ENCODE data around the gene IGF1R.
"Not testable (repeated sequence)": the region's sequence is repeated elsewhere in the genome, so short reads cannot be mapped to it uniquely, and the experiment has no call there.

DNA sequence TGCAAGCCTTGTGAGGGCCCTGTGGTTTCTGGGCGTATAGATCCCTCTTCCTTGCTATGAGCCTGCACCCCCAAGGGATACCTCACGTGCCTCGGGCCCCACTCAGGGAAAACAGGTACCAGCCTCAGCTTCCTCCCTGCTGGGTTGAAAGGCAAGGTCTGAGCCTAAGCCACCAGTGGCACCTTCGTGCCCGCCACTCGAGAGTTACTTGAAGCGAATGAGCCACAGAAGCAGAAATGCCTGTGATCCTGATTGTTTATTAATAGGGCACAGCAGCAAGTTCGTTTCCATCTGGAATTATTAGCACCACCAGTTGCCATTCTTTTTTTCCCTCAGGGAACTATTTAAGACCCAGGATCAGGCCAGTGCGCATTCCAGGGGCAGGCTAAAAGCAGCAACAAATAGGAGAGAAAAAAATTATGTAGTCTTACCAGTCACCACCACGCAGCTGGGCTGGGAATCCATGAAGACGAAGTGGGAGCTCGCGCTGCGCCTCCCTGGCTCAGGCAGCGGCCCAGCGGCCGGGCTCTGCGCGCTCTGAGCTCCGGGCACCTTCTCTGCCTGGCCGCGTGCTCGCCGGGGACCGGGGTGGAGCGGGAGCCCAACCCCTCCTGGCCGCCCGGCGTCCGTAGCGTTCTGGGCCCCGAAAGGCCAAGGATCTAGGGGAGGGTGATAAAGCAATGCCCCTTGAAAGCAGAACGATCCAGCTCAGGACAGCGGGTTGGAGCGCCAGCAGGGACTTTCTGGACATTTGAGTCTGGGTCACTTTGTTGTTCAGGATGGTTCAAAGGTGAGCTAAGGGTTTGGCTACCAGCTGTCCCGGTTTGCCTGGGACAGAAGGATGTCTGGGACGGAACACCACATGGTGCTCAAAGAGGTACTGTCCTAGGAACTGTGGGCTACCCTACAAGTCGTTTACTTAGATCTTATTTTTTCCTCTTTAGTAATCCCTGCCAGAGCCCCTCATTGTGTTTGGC, 356.9 kb downstream of the IGF1R start:
- TF ChIP-seq, protein P1, sequence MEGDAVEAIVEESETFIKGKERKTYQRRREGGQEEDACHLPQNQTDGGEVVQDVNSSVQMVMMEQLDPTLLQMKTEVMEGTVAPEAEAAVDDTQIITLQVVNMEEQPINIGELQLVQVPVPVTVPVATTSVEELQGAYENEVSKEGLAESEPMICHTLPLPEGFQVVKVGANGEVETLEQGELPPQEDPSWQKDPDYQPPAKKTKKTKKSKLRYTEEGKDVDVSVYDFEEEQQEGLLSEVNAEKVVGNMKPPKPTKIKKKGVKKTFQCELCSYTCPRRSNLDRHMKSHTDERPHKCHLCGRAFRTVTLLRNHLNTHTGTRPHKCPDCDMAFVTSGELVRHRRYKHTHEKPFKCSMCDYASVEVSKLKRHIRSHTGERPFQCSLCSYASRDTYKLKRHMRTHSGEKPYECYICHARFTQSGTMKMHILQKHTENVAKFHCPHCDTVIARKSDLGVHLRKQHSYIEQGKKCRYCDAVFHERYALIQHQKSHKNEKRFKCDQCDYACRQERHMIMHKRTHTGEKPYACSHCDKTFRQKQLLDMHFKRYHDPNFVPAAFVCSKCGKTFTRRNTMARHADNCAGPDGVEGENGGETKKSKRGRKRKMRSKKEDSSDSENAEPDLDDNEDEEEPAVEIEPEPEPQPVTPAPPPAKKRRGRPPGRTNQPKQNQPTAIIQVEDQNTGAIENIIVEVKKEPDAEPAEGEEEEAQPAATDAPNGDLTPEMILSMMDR (IDR thresholded peaks at IDR 0.05 in 2 of 3, conservative IDR thresholded peaks at IDR 0.05 in 1 of 3; ENCODE audit: borderline replicate concordance in 1 of 3, insufficient read depth in 1 of 3, low read depth in 2 of 3, low read length in 2 of 3) = not testable (repeated sequence)
- TF ChIP-seq, protein P2, sequence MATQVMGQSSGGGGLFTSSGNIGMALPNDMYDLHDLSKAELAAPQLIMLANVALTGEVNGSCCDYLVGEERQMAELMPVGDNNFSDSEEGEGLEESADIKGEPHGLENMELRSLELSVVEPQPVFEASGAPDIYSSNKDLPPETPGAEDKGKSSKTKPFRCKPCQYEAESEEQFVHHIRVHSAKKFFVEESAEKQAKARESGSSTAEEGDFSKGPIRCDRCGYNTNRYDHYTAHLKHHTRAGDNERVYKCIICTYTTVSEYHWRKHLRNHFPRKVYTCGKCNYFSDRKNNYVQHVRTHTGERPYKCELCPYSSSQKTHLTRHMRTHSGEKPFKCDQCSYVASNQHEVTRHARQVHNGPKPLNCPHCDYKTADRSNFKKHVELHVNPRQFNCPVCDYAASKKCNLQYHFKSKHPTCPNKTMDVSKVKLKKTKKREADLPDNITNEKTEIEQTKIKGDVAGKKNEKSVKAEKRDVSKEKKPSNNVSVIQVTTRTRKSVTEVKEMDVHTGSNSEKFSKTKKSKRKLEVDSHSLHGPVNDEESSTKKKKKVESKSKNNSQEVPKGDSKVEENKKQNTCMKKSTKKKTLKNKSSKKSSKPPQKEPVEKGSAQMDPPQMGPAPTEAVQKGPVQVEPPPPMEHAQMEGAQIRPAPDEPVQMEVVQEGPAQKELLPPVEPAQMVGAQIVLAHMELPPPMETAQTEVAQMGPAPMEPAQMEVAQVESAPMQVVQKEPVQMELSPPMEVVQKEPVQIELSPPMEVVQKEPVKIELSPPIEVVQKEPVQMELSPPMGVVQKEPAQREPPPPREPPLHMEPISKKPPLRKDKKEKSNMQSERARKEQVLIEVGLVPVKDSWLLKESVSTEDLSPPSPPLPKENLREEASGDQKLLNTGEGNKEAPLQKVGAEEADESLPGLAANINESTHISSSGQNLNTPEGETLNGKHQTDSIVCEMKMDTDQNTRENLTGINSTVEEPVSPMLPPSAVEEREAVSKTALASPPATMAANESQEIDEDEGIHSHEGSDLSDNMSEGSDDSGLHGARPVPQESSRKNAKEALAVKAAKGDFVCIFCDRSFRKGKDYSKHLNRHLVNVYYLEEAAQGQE (IDR thresholded peaks at IDR 0.05; ENCODE audit: low read depth) = not testable (repeated sequence)
- TF ChIP-seq JUND (IDR thresholded peaks at IDR 0.05); POLR2AphosphoS5 (IDR thresholded peaks at IDR 0.05; ENCODE audit: low read depth, low read length); ZNF274 (IDR thresholded peaks at IDR 0.05; ENCODE audit: low read depth, low read length); FOSL1 (IDR thresholded peaks at IDR 0.05; ENCODE audit: low read depth): not testable (repeated sequence)
